SK-N-SH treated with all-trans-retinoic acid at 6 μM for 48 hours (cell line): Measurements from ENCODE around the gene TLR10.

ENCODE experiments used
- ATAC-seq: fragments of 200-7000 bp; cut with Tn5 transposase; 3 replicates; pipeline ENCODE4 v1.9.1; 2020; ENCODE audit warnings: mild to moderate bottlenecking, moderate library complexity
- ARNTL ChIP-seq: fragments of 450-650 bp; formaldehyde crosslinking; IDR thresholded peaks from 2 replicates; pipeline ENCODE4 v1.5.0; 2020; ENCODE audit warnings: low read depth, mild to moderate bottlenecking, moderate library complexity, borderline replicate concordance
- BACH2 ChIP-seq: fragments of 250-450 bp; sonication (Bioruptor Pico); IDR thresholded peaks from 2 replicates; pipeline ENCODE4 v1.9.0; 2021; ENCODE audit warnings: mild to moderate bottlenecking, borderline replicate concordance
- CSDC2 ChIP-seq: fragments of 250-450 bp; sonication (Bioruptor Pico); IDR thresholded peaks from 2 replicates; pipeline ENCODE4 v1.5.0; 2020; ENCODE audit warnings: mild to moderate bottlenecking, moderate library complexity
- ESRRG ChIP-seq: fragments of 250-450 bp; sonication (Bioruptor Pico); IDR thresholded peaks from 2 replicates; pipeline ENCODE4 v1.6.1; 2021; ENCODE audit warnings: mild to moderate bottlenecking
- PPARA ChIP-seq: fragments of 250-450 bp; sonication (Bioruptor Pico); IDR thresholded peaks from 2 replicates; pipeline ENCODE4 v1.5.0; 2020; ENCODE audit warnings: mild to moderate bottlenecking, borderline replicate concordance
- TOX ChIP-seq: fragments of 250-450 bp; sonication (Bioruptor Pico); IDR thresholded peaks from 2 replicates; pipeline ENCODE4 v1.8.0; 2021; ENCODE audit warnings: mild to moderate bottlenecking, moderate library complexity, borderline replicate concordance
- ZFP3 ChIP-seq: fragments of 250-450 bp; sonication (Bioruptor Pico); IDR thresholded peaks from 2 replicates; pipeline ENCODE4 v1.5.0; 2020; ENCODE audit warnings: mild to moderate bottlenecking, moderate library complexity
- ZNF565 ChIP-seq: fragments of 450-650 bp; formaldehyde crosslinking; conservative IDR thresholded peaks from 2 replicates; pipeline ENCODE4 v1.5.0; 2020; ENCODE audit warnings: low read depth, mild to moderate bottlenecking, moderate library complexity
- TF ChIP-seq, protein P1 (sequence below): fragments of 250-450 bp; sonication (Bioruptor Pico); IDR thresholded peaks from 2 replicates; pipeline ENCODE4 v1.5.0; 2020; ENCODE audit warnings: mild to moderate bottlenecking, moderate library complexity
- TF ChIP-seq, protein P2 (sequence below): fragments of 250-450 bp; sonication (Bioruptor Pico); IDR thresholded peaks from 2 replicates; pipeline ENCODE4 v1.5.1; 2020; ENCODE audit warnings: low read depth, mild to moderate bottlenecking, moderate library complexity

Gene TLR10

DNA sequence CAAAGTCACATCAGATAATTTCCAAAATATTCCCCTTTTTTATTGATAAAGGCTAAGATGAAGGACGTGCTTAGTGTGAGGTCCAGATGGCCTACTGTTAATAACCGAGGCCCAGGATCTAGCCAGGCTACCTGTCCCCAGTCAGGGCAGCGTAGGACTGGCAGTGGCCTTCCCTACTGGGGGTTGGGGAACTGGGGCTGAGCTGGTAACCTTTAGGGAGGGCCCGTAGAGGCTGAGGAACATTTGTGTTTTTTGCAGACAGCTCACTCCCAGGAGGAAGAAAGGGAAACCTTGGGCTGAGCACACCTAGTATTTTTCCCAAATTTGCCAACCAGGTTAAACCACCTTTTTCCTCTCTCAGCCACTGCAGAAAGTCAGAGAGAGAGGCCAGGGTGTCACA lies 59.7 kb downstream of the TLR10 start:
- ATAC-seq = no peak
- no peak for TF ChIP-seq PPARA (CRISPR knock-in tag)
- TF ChIP-seq ZNF565 (CRISPR knock-in tag) = no peak
- no peak for TF ChIP-seq ESRRG
- TF ChIP-seq CSDC2 (CRISPR knock-in tag) = no peak
- no peak for TF ChIP-seq TOX (CRISPR knock-in tag)
- TF ChIP-seq, protein P1, sequence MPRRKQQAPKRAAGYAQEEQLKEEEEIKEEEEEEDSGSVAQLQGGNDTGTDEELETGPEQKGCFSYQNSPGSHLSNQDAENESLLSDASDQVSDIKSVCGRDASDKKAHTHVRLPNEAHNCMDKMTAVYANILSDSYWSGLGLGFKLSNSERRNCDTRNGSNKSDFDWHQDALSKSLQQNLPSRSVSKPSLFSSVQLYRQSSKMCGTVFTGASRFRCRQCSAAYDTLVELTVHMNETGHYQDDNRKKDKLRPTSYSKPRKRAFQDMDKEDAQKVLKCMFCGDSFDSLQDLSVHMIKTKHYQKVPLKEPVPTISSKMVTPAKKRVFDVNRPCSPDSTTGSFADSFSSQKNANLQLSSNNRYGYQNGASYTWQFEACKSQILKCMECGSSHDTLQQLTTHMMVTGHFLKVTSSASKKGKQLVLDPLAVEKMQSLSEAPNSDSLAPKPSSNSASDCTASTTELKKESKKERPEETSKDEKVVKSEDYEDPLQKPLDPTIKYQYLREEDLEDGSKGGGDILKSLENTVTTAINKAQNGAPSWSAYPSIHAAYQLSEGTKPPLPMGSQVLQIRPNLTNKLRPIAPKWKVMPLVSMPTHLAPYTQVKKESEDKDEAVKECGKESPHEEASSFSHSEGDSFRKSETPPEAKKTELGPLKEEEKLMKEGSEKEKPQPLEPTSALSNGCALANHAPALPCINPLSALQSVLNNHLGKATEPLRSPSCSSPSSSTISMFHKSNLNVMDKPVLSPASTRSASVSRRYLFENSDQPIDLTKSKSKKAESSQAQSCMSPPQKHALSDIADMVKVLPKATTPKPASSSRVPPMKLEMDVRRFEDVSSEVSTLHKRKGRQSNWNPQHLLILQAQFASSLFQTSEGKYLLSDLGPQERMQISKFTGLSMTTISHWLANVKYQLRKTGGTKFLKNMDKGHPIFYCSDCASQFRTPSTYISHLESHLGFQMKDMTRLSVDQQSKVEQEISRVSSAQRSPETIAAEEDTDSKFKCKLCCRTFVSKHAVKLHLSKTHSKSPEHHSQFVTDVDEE (CRISPR knock-in tag) = no peak
- TF ChIP-seq ZFP3 (CRISPR knock-in tag) = no peak
- TF ChIP-seq, protein P2, sequence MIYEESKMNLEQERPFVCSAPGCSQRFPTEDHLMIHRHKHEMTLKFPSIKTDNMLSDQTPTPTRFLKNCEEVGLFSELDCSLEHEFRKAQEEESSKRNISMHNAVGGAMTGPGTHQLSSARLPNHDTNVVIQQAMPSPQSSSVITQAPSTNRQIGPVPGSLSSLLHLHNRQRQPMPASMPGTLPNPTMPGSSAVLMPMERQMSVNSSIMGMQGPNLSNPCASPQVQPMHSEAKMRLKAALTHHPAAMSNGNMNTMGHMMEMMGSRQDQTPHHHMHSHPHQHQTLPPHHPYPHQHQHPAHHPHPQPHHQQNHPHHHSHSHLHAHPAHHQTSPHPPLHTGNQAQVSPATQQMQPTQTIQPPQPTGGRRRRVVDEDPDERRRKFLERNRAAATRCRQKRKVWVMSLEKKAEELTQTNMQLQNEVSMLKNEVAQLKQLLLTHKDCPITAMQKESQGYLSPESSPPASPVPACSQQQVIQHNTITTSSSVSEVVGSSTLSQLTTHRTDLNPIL (CRISPR knock-in tag) = no peak
- no peak for TF ChIP-seq ARNTL (CRISPR knock-in tag)
- no peak for TF ChIP-seq BACH2
- TF ChIP-seq, all 23 proteins: peak for 0
